SIG-M5 (cell line): ENCODE results near the gene RRP9.
"Not testable (repeated sequence)": the region's sequence is repeated elsewhere in the genome, so short reads cannot be mapped to it uniquely, and the experiment has no call there.

Experiments
- DNase-seq: peaks from one replicate; lab custom pipeline; 2025; lab: John Stamatoyannopoulos, UW

RRP9 gene

DNA sequence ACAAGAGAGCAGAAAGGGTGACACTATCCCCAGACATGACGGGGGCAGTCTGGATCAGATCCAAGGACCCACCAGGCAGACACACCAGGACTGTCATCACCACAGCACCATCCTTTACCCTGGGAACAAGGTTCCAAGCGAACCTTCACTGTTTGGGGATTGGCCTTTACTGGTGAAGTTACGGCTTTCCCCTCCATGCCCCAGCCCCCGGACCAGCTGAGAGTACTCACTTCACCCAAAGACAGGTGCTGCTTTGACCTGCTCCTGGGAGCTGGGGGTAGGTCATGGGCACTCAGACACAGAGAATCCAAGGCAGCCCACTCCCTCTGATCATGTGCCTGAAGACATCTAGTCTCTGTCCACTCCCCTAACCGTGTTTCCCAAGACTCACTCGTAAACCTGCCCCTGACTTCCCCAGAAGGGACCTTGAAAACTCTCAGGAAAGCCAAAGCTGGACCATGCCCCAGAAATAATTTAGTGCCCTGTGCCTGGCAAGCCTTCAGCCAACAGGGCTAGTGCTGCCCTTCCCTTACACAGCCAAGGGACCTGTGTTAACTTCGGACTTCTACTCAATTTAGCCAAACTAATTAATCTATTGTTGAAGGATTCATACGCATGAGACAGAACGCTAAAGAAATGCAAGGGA is 2.8 kb downstream of the RRP9 start:
- DNase-seq = no peak

DNA sequence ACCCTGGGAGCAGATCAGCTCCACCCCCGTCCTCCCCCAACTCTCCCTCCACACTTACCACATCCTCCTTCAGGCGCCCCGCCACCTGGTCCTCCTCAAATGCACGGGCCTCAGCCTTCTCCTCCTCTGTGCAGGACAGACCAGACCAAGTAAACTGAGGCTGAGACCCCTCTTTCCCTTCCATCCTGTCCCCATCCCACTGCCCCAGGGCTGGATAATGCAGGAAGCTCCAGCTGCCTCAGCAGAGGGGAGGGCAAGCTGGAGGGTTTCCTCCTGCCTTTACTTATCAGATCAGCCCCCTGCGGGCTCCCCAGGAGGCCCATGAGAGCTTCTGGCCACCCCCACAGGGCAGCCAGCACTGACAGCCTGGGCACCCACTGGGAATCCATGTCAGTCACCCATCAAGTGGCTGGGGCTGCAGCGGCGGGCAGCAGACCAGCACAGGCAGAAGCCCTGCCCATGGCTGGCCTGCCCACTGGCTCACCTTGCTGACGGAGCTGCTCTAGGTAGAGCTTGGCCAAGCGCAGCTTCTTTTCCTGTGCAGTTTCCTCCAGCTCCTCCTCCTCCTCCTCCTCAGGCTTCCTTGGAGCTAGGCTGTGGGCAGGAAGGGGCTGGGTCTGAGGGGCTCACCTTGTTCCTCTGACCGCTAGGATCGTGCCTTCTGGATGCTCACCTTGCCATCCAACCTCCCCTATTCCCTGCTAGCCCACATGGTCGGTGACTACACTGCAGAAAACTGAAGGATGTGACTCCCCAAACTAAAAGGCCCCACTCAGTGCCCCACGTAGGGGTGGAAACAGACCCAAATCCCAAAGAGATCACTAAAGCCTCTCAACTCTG is 3.9 kb downstream of the RRP9 start:
- DNase-seq = no peak

DNA sequence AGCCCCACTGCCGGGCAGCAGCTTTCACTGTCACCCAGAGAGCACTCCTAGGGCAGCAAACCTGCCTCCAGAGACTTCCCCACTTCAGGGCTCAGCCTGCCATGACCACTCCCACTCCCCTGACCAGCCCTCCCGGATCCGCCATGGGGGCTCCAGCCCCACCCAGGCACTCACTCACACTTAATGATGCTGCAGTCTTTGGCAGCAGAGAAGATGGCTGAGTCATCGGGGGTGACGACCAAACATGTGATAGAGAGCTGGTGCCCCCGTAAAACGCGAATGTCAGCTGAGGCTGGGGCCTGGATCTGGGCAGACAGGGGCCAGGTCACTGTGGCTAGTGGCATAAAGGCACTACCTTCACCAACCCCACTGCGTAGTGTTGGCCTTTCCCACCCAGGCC is 4.7 kb downstream of the RRP9 start:
- no peak for DNase-seq

DNA sequence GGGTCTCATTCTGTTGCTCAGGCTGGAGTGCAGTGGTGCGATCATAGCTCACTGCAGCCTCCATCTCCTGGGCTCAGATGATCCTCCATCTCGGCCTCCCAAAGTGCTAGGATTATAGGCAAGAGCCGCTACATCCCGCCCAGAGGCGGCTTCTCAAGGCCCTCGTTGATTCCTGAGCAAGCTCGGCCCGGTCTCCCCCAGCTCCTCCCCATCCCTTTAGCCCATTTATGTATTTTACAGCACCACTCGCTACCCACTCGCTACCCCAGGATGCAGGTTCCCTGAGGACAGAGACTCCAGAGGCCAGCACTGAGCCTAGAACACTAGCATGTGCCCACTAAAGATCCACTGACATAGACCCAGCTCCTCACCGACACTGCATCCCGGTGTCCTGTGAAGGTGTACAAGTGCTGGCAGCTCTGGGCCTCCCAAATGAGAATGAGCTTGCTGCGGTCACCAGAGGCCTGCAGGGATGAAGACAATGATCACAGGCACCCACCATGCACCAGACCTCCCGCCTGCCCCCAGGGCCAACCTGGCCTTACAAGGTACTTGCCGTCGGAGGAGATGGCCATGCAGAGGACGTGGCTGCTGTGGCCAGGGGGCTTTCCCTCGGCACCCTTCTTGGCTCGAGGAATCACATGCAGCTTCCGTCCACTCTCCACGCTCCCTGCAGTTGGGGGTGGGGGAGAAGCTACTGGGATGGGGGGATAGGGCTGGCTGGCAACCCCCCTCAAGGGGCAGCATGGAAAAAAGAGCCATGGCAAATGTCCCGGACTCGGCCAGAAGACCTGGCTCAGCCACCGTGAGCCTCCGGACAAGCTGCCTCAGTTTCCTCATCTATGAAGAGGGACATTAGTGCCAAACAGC is 5.6 kb downstream of the RRP9 start:
- DNase-seq = no peak

DNA sequence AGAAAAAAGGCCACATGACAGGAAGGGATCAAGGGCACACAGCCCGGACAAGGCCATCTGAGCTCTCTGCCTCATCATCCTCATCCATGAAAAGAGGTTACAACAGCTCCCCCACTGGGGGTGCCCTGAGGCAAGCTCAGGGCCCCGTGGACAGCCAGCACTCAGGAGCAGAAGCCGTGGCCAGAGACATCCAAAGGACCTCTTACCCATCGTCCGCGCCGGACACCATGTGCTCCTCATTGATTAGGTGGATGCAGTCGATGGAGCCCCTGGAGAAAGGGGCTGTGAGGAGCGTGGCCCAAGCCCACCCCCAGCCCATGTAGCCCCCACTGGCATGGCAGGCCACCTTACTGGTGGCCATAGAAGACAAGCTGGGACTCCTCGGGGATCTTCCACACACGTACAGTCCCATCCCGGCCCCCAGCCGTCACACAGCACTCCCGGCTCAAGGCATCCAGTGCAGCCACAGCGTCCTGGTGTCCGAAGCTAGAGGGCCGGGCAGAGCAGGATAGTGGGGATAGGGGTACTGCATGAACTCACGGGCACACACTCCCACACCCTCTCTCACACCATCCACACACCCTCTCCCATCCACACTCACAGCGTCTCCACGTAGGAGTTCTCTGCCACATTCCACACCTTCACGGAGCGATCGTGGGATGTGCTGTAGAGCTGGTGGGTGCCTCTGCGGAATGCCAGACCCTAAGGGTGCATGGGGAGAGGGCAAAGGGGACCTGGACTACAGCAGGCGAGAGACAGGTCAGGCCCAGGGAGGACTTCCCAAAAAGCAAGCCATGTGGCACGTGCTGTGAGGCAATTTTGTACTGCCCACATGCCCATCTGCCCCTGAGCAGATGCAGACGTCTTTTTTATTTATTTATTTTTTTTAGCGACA is 6.5 kb downstream of the RRP9 start:
- no peak for DNase-seq

DNA sequence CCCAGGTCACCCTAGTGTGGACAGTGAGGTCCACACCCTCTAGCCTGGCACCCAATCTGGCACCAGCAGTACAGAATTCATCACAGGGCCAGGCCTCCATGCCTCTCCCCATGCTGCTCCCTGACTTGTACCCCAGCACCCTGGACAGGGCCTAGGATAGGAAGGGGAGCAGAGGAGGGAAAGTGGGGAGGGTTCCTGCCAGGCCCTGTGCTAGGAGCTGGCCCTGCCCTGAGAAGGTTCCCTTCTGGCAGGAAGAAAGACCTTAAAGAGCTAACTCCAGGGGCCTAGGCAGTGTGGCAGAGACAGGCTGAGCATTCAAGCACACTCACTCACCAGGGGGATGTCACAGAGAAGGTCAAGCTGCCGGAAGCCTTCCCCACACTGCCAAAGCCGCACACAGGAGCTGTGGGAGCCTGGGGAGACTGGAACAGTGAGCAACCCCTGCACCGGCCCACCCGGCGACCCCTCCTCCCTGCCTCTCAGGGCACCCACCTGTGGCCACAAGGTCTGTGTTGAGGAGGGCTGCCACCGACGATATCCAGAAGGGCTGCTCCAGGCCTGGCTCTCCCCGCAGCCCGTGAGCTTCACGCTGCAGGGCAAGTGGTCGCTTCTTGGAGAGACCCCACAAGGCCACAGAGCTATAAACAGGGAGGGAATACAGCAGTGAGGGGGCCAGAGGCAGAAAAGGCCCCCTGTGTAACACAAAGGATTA is 7.4 kb downstream of the RRP9 start:
- no peak for DNase-seq

DNA sequence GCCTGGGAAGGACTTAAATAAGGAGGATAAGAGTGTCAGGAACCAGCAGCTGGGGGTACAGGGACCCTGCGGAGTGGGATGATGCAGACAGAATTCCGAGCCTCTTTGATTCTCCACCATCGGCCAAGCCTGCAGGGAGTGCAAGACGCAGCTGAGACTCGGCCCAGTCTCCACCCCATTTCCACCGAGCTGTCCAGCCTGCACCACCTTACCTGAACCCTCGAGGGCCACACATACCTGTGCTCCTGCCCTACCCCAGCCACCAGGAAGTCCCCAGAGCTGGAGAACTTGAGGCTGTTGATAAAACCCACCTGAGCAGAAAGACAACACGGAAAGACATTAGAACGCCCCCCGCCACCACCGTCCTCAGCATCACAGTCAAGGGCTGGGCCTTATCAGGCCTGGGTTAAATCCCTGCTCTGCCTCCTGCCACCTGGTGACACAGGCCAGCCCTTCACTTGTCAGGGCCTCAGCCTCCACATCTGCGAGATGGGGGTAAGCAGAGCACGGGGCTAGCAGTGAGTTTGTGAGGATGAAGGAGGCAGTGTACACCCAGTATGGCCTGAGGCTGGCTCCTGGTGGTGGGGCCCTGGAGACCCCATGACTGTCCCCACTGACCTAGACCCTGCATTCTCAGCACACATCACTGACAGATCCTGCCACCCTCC is 8.1 kb downstream of the RRP9 start:
- DNase-seq = no peak

DNA sequence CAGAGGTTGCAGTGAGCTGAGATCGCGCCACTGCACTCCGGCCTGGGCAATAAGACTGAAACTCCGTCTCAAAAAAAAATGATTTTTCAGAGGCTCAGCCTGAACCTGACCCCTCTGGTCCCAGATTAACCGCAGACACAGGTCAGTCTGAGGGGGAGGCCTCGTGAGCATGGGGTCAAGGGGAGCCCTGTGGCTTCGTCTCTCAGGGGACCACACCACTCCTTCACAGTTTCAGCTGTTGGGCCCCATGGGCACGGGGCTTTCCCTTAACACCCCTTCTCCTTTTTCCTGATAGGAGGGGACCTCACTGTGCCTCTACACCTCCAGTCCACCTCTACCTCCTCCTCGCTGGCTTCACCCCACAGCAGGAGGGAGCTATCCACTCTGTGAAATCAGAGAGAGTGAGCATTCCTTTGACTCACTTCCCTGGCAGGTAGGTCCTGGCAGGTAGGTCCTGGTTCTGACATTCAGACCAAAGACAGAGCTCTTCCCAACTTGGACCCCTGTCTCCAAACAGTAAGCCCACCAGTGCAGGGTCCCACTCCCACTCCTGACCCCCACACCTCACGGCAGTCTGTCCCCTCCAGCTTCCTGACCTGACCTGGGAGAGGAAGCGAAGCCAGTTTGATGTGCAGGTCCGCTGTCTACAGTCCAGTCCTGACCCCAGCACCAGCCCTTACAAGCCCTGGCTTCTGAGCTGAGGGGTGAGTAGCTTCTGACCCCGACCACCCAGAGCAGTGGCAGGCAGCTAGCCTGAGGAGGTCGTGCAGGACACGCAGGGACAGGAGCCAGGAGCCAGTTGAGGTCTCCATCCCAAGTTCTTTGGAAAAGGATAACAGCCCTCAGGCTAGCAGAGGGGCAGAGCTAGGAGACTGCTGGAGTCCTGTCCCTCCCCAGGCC is 9.0 kb downstream of the RRP9 start:
- no peak for DNase-seq

DNA sequence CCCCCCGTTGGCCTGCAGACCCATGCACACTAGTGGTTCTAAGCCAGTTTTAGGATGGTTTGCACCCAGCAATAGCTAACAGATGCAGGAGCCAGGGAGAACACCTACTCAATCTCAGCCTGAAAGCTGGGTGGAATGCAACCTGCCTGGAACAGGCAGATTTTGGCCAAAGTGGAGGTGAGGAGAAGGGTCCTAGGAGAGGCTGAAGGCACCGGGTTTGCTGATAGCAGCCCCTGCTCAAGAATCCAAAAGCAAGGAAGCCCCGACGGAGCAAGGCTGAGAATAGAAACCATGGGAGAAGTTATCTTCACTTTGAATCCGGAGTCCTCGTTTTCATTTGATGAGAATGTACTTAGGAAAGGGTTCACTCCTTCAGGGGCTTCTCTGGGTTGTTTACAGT is 9.9 kb downstream of the RRP9 start:
- no peak for DNase-seq

DNA sequence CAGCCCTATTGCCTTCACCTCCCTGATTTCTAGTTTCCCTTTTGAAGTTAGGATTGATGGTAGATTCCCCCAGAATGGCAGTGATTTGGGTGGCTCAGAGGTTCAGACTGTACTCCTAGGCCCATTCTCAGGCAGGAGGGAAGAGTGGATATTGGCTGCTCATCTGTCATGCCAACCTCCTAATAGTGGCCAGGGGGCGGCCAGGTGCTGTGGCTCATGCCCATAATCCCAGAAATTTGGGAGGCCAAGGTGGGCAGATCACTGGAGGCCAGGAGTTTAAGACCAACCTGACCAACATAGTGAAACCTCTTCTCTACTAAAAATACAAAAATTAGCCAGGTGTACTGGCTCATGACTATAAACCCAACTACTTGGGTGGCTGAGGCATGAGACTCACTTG is 11.3 kb downstream of the RRP9 start:
- DNase-seq = no peak

DNA sequence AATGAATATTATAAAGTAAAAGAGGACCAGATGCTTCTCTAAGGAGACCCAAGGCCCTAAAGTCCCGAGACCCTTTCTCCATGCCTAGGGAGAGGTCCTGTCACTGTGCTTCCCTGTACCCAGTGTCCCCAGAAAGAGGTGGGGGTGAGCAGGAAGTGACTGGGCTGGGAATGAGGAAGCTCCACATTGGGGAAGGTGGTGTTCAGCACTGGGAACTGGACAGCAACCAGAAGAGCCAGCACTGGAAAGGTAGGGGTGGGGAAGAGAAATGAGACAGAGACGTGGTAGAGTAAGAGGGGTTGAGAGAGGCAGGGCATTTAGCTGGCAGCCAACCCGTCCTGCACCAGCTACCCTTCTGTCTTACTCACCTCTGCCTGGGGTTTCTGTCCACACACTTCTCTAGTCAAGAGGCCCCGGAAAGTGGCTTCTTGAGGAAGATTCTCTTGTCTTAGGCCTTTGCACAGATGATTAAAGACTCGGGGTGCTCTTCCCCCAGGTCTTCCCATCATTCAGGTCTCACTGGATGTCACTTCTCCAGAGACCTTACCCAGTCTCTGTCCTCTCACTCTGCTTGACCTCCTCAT is 12.2 kb downstream of the RRP9 start:
- no peak for DNase-seq

DNA sequence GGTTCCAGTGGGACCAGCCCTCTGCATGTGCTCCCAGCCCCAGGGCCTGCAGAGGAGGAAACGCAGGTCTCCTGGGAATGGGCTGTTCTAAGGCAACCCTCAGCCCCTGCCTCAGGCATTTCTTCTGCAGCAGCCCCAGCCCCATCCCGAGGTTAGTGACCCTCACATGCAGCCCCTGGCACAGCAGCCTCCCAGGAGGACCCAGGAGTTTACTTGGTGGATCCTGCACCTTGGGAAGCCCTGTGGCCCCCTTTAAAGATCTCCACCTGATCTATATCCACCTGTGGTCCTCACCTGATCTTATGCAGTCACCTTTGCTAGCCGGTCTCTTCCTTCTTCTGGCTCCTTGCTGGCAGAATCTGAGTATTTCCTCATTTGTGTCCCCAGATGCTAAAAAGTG is 12.7 kb downstream of the RRP9 start:
- not testable (repeated sequence) for DNase-seq

DNA sequence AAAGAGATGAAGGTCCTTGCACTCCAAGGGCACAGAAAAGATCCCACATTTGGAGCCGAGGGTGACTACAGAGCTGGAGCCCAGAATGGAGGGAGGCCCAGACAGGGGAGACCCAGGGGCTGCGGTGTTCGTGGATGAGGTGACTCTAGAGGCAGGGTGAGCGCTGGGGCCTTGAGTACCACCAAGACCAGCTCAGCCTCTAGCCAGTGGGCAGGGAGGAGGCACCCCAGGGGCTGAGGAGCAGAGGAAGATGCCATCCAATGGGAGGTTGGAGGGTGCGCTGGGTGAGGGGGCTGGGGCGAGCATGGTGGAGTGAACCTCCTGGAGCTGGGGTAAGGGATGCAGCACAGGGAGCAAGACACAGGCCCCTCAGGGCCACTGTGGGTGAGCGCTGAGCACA is 13.3 kb downstream of the RRP9 start:
- DNase-seq = no peak

DNA sequence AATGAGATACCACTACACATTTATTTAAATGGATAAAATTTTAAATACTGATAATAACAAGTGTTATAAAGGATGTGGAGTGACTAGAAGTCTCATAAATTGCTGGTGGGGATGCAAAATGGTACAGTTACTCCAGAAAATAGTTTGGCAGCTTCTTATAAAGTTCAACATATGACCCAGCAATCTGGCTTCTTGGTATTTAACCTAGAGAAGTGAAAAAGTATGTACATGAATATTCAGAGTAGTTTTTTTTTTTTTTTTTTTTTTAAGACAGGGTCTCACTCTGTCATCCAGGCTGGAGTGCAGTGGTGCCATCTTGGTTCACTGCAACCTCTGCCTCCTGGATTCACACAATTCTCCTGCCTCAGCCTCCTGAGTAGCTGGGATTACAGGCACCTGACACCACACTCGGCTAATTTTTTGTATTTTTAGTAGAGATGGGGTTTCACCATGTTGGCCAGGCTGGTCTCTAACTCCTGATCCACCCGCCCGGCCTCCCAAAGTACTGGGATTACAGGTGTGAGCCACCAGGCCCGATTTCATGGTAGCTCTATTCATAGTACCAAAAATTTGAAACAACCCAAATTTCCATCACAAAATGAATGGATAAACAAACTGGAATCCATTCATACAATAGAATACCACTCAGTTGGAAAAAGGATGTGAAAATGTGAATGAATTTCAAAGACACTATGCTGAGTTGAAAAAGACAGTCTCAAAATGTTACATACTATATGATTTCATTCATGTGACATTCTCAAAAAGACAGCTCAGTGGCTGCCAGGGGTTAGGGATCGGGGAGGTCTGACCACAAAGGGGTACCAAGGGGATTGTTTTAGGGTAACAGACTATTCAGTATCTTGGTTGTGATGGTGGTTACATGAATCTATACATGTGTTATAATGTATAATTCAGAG is 14.4 kb downstream of the RRP9 start:
- no peak for DNase-seq

DNA sequence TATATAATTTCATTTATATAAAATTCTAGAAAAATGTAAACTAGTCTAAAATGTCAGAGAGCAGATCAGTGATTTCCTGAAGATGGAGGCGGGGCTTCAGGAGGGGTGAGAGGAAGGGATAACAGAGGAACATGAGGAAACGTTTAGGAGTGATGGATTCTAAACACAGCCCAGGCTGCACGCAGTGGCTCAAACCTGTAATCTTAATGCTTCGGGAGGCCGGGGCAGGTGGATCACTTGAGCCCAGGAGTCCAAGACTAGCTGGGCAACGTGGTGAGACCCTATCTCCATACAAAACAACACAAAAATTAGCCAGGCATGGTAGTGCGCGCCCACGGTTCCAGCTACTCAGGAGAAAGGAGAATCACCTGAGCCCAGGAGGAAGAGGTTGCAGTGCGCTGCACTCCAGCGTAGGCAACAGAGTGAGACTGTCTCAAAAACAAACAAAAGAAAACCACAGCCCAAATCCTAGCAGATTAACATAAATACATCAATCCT is 20.6 kb downstream of the RRP9 start:
- DNase-seq = no peak

DNA sequence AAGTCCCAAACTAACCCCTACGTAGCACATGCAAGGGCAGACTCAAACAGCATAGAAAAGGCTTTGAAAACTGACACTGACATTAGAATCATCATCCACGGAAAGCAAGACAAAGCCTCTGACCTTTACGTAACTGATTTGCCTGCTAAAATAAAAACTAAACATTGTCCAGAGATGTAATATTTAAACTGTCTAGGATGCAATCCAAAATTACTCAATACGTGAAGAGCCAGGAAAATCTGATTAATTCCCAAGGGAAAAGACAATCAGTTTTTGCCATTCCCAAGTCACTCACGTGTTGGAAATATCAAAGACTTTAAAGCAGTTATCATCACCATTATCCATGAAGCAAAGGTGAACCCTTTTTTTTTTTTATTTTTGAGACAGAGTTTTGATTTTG is 25.3 kb downstream of the RRP9 start:
- DNase-seq = no peak

DNA sequence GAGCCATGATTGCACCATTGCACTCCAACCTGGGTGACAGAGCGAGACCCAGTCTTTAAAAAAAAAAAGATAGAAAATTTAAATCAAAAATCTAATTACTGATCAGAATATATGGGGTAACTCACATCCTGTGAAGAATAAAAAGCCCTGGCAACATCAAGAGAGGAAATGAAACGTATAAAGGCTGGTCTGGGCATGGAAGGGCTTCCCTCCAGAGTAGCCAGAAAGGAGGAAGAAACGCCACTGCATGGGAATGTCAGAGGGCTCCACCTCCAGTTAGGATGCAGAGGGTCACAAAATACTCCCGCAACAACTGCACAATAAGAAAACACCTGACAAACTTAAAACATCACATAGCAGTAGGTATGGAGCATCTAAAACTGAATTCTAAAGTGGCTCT is 33.7 kb downstream of the RRP9 start:
- no peak for DNase-seq
